GM12878 (cell line): ENCODE results near the gene IRS2. TPM values are rescaled to one million over a fixed set of nuclear protein-coding genes. Genes with fewer than 3 reads are reported as not detected.

ENCODE experiments used
- ATAC-seq: fragments of 200-7000 bp; cut with Tn5 transposase; 3 replicates; pipeline ENCODE4 v1.9.1; 2020; ENCODE audit warnings: mild to moderate bottlenecking, moderate library complexity
- BruUV-seq: library from RNA; stranded (reverse); fragments of 400-500 nt; replicated peaks from 2 replicates; lab custom pipeline; 2021; lab: Mats Ljungman, UMichigan
- CTCF ChIA-PET: fragments of 300-600 bp; sonication (Branson Sonifier 250); formaldehyde crosslinking; extraction: SDS; loops from one replicate; lab custom pipeline; 2021; ENCODE audit warnings: inconsistent platforms; lab: Yijun Ruan, JAX
- POLR2A ChIA-PET: fragments of 350-600 bp; formaldehyde crosslinking; extraction: SDS; loops from one replicate; lab custom pipeline; 2021; ENCODE audit warnings: inconsistent platforms; lab: Charles Lee
- RAD21 ChIA-PET: fragments of 300-600 bp; sonication (Branson Sonifier 250); formaldehyde crosslinking; loops from one replicate; lab custom pipeline; 2023; ENCODE audit warnings: antibody characterized with exemption; ENCODE audit not compliant: unreplicated experiment; lab: Charles Lee
- SMC1A ChIA-PET: fragments of 300-600 bp; sonication (Branson Sonifier 250); formaldehyde crosslinking; loops from one replicate; lab custom pipeline; 2023; ENCODE audit not compliant: unreplicated experiment, uncharacterized antibody; lab: Charles Lee
- DNase-seq: peaks from one replicate; pipeline ENCODE4 v3.0.0-alpha.2; 2011; ENCODE audit warnings: low read depth, low spot score
- FAIRE-seq: peaks from 3 replicates; lab custom pipeline; 2011; peaks lifted over from hg19 to GRCh38; lab: Jason Lieb, UNC
- H2AFZ ChIP-seq: 2 replicates; pipeline ENCODE4 v1.6.0; 2011; ENCODE audit warnings: low read depth, low read length, control low read depth; ENCODE audit not compliant: control insufficient read depth
- H3K27ac ChIP-seq: 2 replicates; pipeline ENCODE4 v1.5.1; 2011; ENCODE audit warnings: control low read depth; ENCODE audit not compliant: control insufficient read depth, insufficient read depth
- H3K27me3 ChIP-seq, 2 experiments: replicated peaks in 1 of 2; 2 replicates each; pipeline versions ENCODE4 v1.6.0 to v1.6.1; 2011; ENCODE audit warnings: low read length in 1 of 2; ENCODE audit not compliant: control insufficient read depth in 2 of 2, insufficient read depth in 2 of 2
- H3K36me3 ChIP-seq, 2 experiments: 2 replicates each; pipeline ENCODE4 v1.5.1; 2011; ENCODE audit warnings: low read length in 1 of 2; ENCODE audit not compliant: control insufficient read depth in 2 of 2, insufficient read depth in 2 of 2
- H3K4me1 ChIP-seq: 2 replicates; pipeline ENCODE4 v1.6.1; 2011; ENCODE audit warnings: mild to moderate bottlenecking, low read length, moderate library complexity, mixed read lengths; ENCODE audit not compliant: control insufficient read depth, insufficient read depth
- H3K4me2 ChIP-seq: 2 replicates; pipeline ENCODE4 v1.6.0; 2011; ENCODE audit warnings: control low read depth; ENCODE audit not compliant: control insufficient read depth, insufficient read depth
- H3K4me3 ChIP-seq: fragments of 200-600 bp; sonication (generic); 2 replicates; pipeline ENCODE4 v1.5.1; 2016
- H3K79me2 ChIP-seq: 2 replicates; pipeline ENCODE4 v1.6.0; 2011; ENCODE audit warnings: low read length; ENCODE audit not compliant: control insufficient read depth, insufficient read depth
- H3K9ac ChIP-seq: 2 replicates; pipeline ENCODE4 v1.8.0; 2011; ENCODE audit warnings: low read length, control low read depth, mixed read lengths; ENCODE audit not compliant: control insufficient read depth, insufficient read depth
- H3K9me3 ChIP-seq: replicated peaks from 3 replicates; pipeline ENCODE4 v1.5.1; 2011; ENCODE audit warnings: mild to moderate bottlenecking, low read length; ENCODE audit not compliant: control insufficient read depth, insufficient read depth
- H4K20me1 ChIP-seq: 2 replicates; pipeline ENCODE4 v1.6.0; 2011; ENCODE audit not compliant: control insufficient read depth, insufficient read depth
- BACH1 ChIP-seq: fragments of 450-650 bp; IDR thresholded peaks from 2 replicates; pipeline ENCODE4 v1.6.1; 2017; ENCODE audit warnings: mild to moderate bottlenecking, borderline replicate concordance
- SPI1 ChIP-seq: IDR thresholded peaks from 2 replicates; pipeline ENCODE4 v1.6.1; 2011; ENCODE audit warnings: low read depth, mild to moderate bottlenecking, low read length, moderate library complexity, borderline replicate concordance; ENCODE audit not compliant: insufficient read depth
- SRF ChIP-seq, 2 experiments: IDR thresholded peaks; 2 replicates each; pipeline ENCODE4 v1.6.1; 2011; ENCODE audit warnings: low read depth in 2 of 2, low read length in 2 of 2, mild to moderate bottlenecking in 1 of 2, moderate library complexity in 1 of 2
- TCF3 ChIP-seq: IDR thresholded peaks from 2 replicates; pipeline ENCODE4 v1.6.1; 2012; ENCODE audit warnings: low read depth, mild to moderate bottlenecking, low read length, borderline replicate concordance; ENCODE audit not compliant: insufficient read depth
- YBX1 ChIP-seq: fragments of 450-650 bp; IDR thresholded peaks from 2 replicates; pipeline ENCODE4 v1.6.1; 2016; ENCODE audit warnings: antibody characterized with exemption
- WGBS: methylation state at CpG from one replicate; pipeline ENCODE4 v1.1.6; 2016; ENCODE audit warnings: low lambda C conversion rate; ENCODE audit not compliant: insufficient replicate concordance, insufficient coverage; ENCODE audit errors: missing lambda C conversion rate; 5-methylcytosine and 5-hydroxymethylcytosine counted together
- in situ Hi-C: fragments of 300-500 bp; cut with MboI; formaldehyde crosslinking; loops from 9 replicates; pipeline ENCODE4 v1.14.3; 2018; ENCODE audit warnings: mixed read lengths
- intact Hi-C: fragments of 100-400 bp; cut with micrococcal nuclease; formaldehyde crosslinking; loops from one replicate; pipeline ENCODE4 v1.14.2; 2022; ENCODE audit not compliant: unreplicated experiment
- polyA plus RNA-seq, 11 experiments: library from polyadenylated mRNA; depleted of rRNA in 4 of 11; unstranded in 6 of 11; stranded (reverse) in 5 of 11; fragments of >200 nt; fragmentation: Nextera tagmentation in 4 of 11; fragmentation: Illumina TruSeq in 1 of 11; extraction: Ambion mirVana in 4 of 11; extraction: Trizol in 1 of 11; gene quantifications; 1 replicate in 1 of 11; 2 replicates in 10 of 11; pipeline versions ENCODE4 v1.2.1 to v1.2.3, GENCODE V29; 2011 to 2016; ENCODE audit warnings: inconsistent platforms in 2 of 11, missing spikeins in 2 of 11, low read depth in 1 of 11
- total RNA-seq, 4 experiments: library from RNA; depleted of rRNA in 3 of 4; stranded (reverse); fragments of >200 nt in 3 of 4; fragmentation: Illumina TruSeq in 1 of 4; extraction: Trizol in 1 of 4; gene quantifications; 2 replicates each; pipeline versions ENCODE4 v1.2.1 to v1.2.3, GENCODE V29; 2013 to 2021
- TF ChIP-seq, protein P1 (sequence below): IDR thresholded peaks from 2 replicates; pipeline ENCODE4 v1.6.1; 2011; ENCODE audit warnings: low read depth, low read length, improper control_type of control experiment, borderline replicate concordance
- TF ChIP-seq, protein P2 (sequence below): fragments of 450-650 bp; formaldehyde crosslinking; IDR thresholded peaks from 2 replicates; pipeline ENCODE4 v1.4.0; 2020; ENCODE audit warnings: mild to moderate bottlenecking, moderate library complexity
- TF ChIP-seq, protein P3 (sequence below): fragments of 450-650 bp; formaldehyde crosslinking; IDR thresholded peaks from 2 replicates; pipeline ENCODE4 v1.4.0; 2022; ENCODE audit warnings: mild to moderate bottlenecking, moderate library complexity
- TF ChIP-seq, protein P4 (sequence below): IDR thresholded peaks from 2 replicates; pipeline ENCODE4 v1.6.1; 2012; ENCODE audit warnings: mild to moderate bottlenecking, low read depth, low read length

Gene IRS2
- total and polyA plus RNA-seq, 10 of the 15 experiments (the other 5 are each of a cell fraction or from before 2014, with no cell fraction given) = 0.01 to 0.31 (median 0.07) TPM; not detected in 6

- no peak for FAIRE-seq
- in situ Hi-C loops (no loop called here), intact Hi-C loops (no loop called here)
- CTCF ChIA-PET = interaction anchor here (0.6 kb wide), 1 partner anchor 190 kb away, joined by 3 read pairs; no protein-coding TSS in a partner anchor
- no peak for DNase-seq
- Histone ChIP-seq H3K4me1 (no peaks in the 10 kb centered on the region), H3K27me3 (peaks cover 1 to 3% of the 10 kb centered on the region in 2 experiments; a peak in 3 of 4 replicates), H3K79me2 (no peaks in the 10 kb centered on the region), H3K36me3 (no peaks in the 10 kb centered on the region), H2AFZ (no peak overlapping the region), H4K20me1 (no peaks in the 10 kb centered on the region), H3K27ac (no peak overlapping the region), H3K4me2 (no peak overlapping the region), H3K4me3 (no peak overlapping the region), H3K9ac (no peak overlapping the region), H3K9me3 (no peaks in the 10 kb centered on the region; the same call in 2 of the 3 replicates)
- 91% methylated on average over 37 of the region's 72 CpGs for WGBS
- no peak for ATAC-seq
- SMC1A ChIA-PET = no interaction called here
- RAD21 ChIA-PET = no interaction called here
- POLR2A ChIA-PET = no interaction called here
- BruUV-seq = no TSS peak
- TF ChIP-seq, protein P1, sequence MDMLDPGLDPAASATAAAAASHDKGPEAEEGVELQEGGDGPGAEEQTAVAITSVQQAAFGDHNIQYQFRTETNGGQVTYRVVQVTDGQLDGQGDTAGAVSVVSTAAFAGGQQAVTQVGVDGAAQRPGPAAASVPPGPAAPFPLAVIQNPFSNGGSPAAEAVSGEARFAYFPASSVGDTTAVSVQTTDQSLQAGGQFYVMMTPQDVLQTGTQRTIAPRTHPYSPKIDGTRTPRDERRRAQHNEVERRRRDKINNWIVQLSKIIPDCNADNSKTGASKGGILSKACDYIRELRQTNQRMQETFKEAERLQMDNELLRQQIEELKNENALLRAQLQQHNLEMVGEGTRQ = no peak
- TF ChIP-seq SRF (IDR thresholded peaks at IDR 0.05; ENCODE audit: low read depth in 2 of 2, low read length in 2 of 2) (no peak), YBX1 (no peak), TCF3 (no peak), BACH1 (no peak), SPI1 (no peak)
- TF ChIP-seq, protein P2, sequence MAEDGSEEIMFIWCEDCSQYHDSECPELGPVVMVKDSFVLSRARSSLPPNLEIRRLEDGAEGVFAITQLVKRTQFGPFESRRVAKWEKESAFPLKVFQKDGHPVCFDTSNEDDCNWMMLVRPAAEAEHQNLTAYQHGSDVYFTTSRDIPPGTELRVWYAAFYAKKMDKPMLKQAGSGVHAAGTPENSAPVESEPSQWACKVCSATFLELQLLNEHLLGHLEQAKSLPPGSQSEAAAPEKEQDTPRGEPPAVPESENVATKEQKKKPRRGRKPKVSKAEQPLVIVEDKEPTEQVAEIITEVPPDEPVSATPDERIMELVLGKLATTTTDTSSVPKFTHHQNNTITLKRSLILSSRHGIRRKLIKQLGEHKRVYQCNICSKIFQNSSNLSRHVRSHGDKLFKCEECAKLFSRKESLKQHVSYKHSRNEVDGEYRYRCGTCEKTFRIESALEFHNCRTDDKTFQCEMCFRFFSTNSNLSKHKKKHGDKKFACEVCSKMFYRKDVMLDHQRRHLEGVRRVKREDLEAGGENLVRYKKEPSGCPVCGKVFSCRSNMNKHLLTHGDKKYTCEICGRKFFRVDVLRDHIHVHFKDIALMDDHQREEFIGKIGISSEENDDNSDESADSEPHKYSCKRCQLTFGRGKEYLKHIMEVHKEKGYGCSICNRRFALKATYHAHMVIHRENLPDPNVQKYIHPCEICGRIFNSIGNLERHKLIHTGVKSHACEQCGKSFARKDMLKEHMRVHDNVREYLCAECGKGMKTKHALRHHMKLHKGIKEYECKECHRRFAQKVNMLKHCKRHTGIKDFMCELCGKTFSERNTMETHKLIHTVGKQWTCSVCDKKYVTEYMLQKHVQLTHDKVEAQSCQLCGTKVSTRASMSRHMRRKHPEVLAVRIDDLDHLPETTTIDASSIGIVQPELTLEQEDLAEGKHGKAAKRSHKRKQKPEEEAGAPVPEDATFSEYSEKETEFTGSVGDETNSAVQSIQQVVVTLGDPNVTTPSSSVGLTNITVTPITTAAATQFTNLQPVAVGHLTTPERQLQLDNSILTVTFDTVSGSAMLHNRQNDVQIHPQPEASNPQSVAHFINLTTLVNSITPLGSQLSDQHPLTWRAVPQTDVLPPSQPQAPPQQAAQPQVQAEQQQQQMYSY (CRISPR knock-in tag) = no peak
- TF ChIP-seq, protein P3, sequence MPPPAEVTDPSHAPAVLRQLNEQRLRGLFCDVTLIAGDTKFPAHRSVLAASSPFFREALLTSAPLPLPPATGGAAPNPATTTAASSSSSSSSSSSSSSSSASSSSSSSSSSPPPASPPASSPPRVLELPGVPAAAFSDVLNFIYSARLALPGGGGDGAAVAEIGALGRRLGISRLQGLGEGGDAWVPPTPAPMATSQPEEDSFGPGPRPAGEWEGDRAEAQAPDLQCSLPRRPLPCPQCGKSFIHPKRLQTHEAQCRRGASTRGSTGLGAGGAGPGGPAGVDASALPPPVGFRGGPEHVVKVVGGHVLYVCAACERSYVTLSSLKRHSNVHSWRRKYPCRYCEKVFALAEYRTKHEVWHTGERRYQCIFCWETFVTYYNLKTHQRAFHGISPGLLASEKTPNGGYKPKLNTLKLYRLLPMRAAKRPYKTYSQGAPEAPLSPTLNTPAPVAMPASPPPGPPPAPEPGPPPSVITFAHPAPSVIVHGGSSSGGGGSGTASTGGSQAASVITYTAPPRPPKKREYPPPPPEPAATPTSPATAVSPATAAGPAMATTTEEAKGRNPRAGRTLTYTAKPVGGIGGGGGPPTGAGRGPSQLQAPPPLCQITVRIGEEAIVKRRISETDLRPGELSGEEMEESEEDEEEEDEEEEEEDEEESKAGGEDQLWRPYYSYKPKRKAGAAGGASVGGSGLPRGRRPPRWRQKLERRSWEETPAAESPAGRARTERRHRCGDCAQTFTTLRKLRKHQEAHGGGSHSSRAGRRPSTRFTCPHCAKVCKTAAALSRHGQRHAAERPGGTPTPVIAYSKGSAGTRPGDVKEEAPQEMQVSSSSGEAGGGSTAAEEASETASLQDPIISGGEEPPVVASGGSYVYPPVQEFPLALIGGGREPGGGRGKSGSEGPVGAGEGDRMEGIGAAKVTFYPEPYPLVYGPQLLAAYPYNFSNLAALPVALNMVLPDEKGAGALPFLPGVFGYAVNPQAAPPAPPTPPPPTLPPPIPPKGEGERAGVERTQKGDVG = no peak
- TF ChIP-seq, protein P4, sequence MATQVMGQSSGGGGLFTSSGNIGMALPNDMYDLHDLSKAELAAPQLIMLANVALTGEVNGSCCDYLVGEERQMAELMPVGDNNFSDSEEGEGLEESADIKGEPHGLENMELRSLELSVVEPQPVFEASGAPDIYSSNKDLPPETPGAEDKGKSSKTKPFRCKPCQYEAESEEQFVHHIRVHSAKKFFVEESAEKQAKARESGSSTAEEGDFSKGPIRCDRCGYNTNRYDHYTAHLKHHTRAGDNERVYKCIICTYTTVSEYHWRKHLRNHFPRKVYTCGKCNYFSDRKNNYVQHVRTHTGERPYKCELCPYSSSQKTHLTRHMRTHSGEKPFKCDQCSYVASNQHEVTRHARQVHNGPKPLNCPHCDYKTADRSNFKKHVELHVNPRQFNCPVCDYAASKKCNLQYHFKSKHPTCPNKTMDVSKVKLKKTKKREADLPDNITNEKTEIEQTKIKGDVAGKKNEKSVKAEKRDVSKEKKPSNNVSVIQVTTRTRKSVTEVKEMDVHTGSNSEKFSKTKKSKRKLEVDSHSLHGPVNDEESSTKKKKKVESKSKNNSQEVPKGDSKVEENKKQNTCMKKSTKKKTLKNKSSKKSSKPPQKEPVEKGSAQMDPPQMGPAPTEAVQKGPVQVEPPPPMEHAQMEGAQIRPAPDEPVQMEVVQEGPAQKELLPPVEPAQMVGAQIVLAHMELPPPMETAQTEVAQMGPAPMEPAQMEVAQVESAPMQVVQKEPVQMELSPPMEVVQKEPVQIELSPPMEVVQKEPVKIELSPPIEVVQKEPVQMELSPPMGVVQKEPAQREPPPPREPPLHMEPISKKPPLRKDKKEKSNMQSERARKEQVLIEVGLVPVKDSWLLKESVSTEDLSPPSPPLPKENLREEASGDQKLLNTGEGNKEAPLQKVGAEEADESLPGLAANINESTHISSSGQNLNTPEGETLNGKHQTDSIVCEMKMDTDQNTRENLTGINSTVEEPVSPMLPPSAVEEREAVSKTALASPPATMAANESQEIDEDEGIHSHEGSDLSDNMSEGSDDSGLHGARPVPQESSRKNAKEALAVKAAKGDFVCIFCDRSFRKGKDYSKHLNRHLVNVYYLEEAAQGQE = no peak
Observed at GRCh38 chr13:109782823-109783431, 3.5 kb downstream of the IRS2 start.
